K562 (cell line): ENCODE measurements around the gene PLK5. TPM values are rescaled to one million over a fixed set of nuclear protein-coding genes. Genes with fewer than 3 reads are reported as not detected.
A peak's percentile ranks its signal among the peaks of the same experiment; 100 is the strongest.

Experiments used
- ATAC-seq: fragments of 200-7000 bp; cut with Tn5 transposase; 3 replicates; pipeline ENCODE4 v1.9.1; 2020; ENCODE audit warnings: moderate library complexity
- BruUV-seq: library from RNA; stranded (reverse); fragments of 400-500 nt; replicated peaks from 2 replicates; lab custom pipeline; 2021; lab: Mats Ljungman, UMichigan
- CTCF ChIA-PET: fragments of 300-600 bp; formaldehyde crosslinking; extraction: SDS; loops from one replicate; lab custom pipeline; 2021; ENCODE audit warnings: low intra/inter-chr PET ratio; lab: Yijun Ruan, JAX
- POLR2A ChIA-PET: fragments of 300-600, 350-650 bp; sonication (Branson Sonifier 250); formaldehyde crosslinking; extraction: SDS; loops from one replicate; lab custom pipeline; 2021; ENCODE audit warnings: antibody characterized with exemption, inconsistent platforms; lab: Yijun Ruan, JAX
- DNase-seq, 4 experiments: peaks; one replicate each; pipeline versions ENCODE4 v3.0.0 to v3.0.0-alpha.2; 2011 to 2018; ENCODE audit warnings: low spot score in 3 of 4, mixed read lengths in 3 of 4; ENCODE audit errors: extremely low read depth in 1 of 4
- FAIRE-seq: peaks from 2 replicates; lab custom pipeline; 2011; peaks lifted over from hg19 to GRCh38; lab: Jason Lieb, UNC
- H2AFZ ChIP-seq: 2 replicates; pipeline ENCODE4 v1.6.0; 2011; ENCODE audit warnings: low read depth, low read length, control low read depth, inconsistent platforms
- H3K27ac ChIP-seq: fragments of 200-600 bp; 3 replicates; pipeline ENCODE4 v1.8.0; 2011; ENCODE audit warnings: low read depth, mild to moderate bottlenecking, control low read depth, inconsistent platforms, low read length, moderate library complexity, mixed read lengths; ENCODE audit errors: extremely low read depth
- H3K27me3 ChIP-seq, 2 experiments: fragments of 300-600 bp in 1 of 2; 2 replicates in 1 of 2; 3 replicates in 1 of 2; pipeline versions ENCODE4 v1.6.0 to v1.8.0; 2011; ENCODE audit warnings: inconsistent platforms in 2 of 2, low read length in 2 of 2, mild to moderate bottlenecking in 1 of 2, mixed read lengths in 1 of 2, moderate library complexity in 1 of 2; ENCODE audit not compliant: control insufficient read depth in 2 of 2, insufficient read depth in 2 of 2
- H3K36me3 ChIP-seq: fragments of 300-600 bp; 3 replicates; pipeline ENCODE4 v1.8.0; 2011; ENCODE audit warnings: mild to moderate bottlenecking, low read length, inconsistent platforms; ENCODE audit not compliant: control insufficient read depth, insufficient read depth
- H3K4me1 ChIP-seq, 2 experiments: fragments of 200-600 bp in 1 of 2; replicated peaks in 1 of 2; 2 replicates in 1 of 2; 3 replicates in 1 of 2; pipeline versions ENCODE4 v1.5.1 to v1.8.0; 2011; ENCODE audit warnings: inconsistent platforms in 2 of 2, low read length in 2 of 2, mild to moderate bottlenecking in 1 of 2, mixed read lengths in 1 of 2, moderate library complexity in 1 of 2; ENCODE audit not compliant: control insufficient read depth in 2 of 2, insufficient read depth in 2 of 2
- H3K4me2 ChIP-seq: 2 replicates; pipeline ENCODE4 v1.6.1; 2011; ENCODE audit warnings: low read length, control low read depth, inconsistent platforms, mixed read lengths; ENCODE audit not compliant: insufficient read depth
- H3K4me3 ChIP-seq: fragments of 200-600 bp; sonication (generic), shearing (Covaris generic); 2 replicates; pipeline ENCODE4 v1.5.1; 2016; ENCODE audit warnings: control low read depth, inconsistent platforms
- H3K79me2 ChIP-seq: fragments of 200-600 bp; 3 replicates; pipeline ENCODE4 v1.8.0; 2011; ENCODE audit warnings: low read length, inconsistent platforms; ENCODE audit not compliant: control insufficient read depth, insufficient read depth
- H3K9ac ChIP-seq, 2 experiments: 2 replicates each; pipeline versions ENCODE4 v1.6.0 to v1.6.1; 2011; ENCODE audit warnings: low read depth in 2 of 2, low read length in 2 of 2, control low read depth in 1 of 2, inconsistent platforms in 1 of 2, mild to moderate bottlenecking in 1 of 2, mixed read lengths in 1 of 2; ENCODE audit not compliant: insufficient read depth in 1 of 2
- H3K9me1 ChIP-seq: one replicate; pipeline ENCODE4 v1.6.0; 2011; ENCODE audit warnings: inconsistent platforms, mild to moderate bottlenecking, low read length, moderate library complexity; ENCODE audit not compliant: control insufficient read depth, insufficient read depth
- H3K9me3 ChIP-seq: replicated peaks from 2 replicates; pipeline ENCODE4 v1.5.1; 2011; ENCODE audit warnings: low read depth, low read length, inconsistent platforms; ENCODE audit not compliant: control insufficient read depth, insufficient read depth
- H4K20me1 ChIP-seq: replicated peaks from 2 replicates; pipeline ENCODE4 v1.6.1; 2011; ENCODE audit warnings: low read length, inconsistent platforms, mixed read lengths; ENCODE audit not compliant: control insufficient read depth, insufficient read depth
- ATF6 ChIP-seq: sonication (generic); formaldehyde crosslinking; IDR thresholded peaks from 2 replicates; pipeline ENCODE4 v1.4.0; 2020; ENCODE audit warnings: mild to moderate bottlenecking, missing genetic modification reagents
- DDX20 ChIP-seq: fragments of 450-650 bp; IDR thresholded peaks from 2 replicates; pipeline ENCODE4 v1.6.1; 2016; ENCODE audit warnings: missing genetic modification characterization, low read depth, mild to moderate bottlenecking, missing compliant biosample characterization, moderate library complexity
- ELK3 ChIP-seq: fragments of 450-650 bp; formaldehyde crosslinking; IDR thresholded peaks from 2 replicates; pipeline ENCODE4 v1.4.0; 2020; ENCODE audit warnings: mild to moderate bottlenecking
- KLF10 ChIP-seq: fragments of 250-450 bp; sonication (Bioruptor Pico); IDR thresholded peaks from 2 replicates; pipeline ENCODE4 v1.6.1; 2021; ENCODE audit warnings: matching md5 sums
- NFE2L1 ChIP-seq: fragments of 450-650 bp; IDR thresholded peaks from 2 replicates; pipeline ENCODE4 v1.6.1; 2016; ENCODE audit warnings: missing genetic modification characterization, low read depth, mild to moderate bottlenecking, missing compliant biosample characterization, moderate library complexity, borderline replicate concordance
- RBM15 ChIP-seq: fragments of 200-400 bp; formaldehyde crosslinking; IDR thresholded peaks from 2 replicates; pipeline ENCODE4 v1.6.1; 2018; ENCODE audit warnings: mild to moderate bottlenecking, low read length, moderate library complexity; ENCODE audit not compliant: insufficient read depth
- RUNX1 ChIP-seq: sonication (generic); IDR thresholded peaks from 2 replicates; pipeline ENCODE4 v1.6.1; 2016; ENCODE audit warnings: antibody characterized with exemption, low read depth
- SMAD2 ChIP-seq: fragments of 150-350 bp; IDR thresholded peaks from 2 replicates; pipeline ENCODE4 v1.6.1; 2014; ENCODE audit warnings: low read depth, mild to moderate bottlenecking, low read length
- ZFP30 ChIP-seq: fragments of 250-450 bp; sonication (Bioruptor Pico); IDR thresholded peaks from 2 replicates; pipeline ENCODE4 v1.8.0; 2022; ENCODE audit warnings: moderate library complexity, mild to moderate bottlenecking, inconsistent platforms, borderline replicate concordance
- ZNF134 ChIP-seq: fragments of 250-450 bp; sonication (Bioruptor Pico); conservative IDR thresholded peaks from 2 replicates; pipeline ENCODE4 v1.4.0; 2020
- ZNF507 ChIP-seq: conservative IDR thresholded peaks from 2 replicates; pipeline ENCODE4 v1.6.1; 2017; ENCODE audit warnings: missing genetic modification characterization, missing compliant biosample characterization
- WGBS: fragments of 100-300 bp; shearing (Covaris generic); methylation state at CpG from one replicate; pipeline ENCODE4 v1.1.6; 2016; ENCODE audit warnings: low coverage, mixed read lengths; ENCODE audit not compliant: insufficient coverage; ENCODE audit errors: missing lambda C conversion rate; 5-methylcytosine and 5-hydroxymethylcytosine counted together
- in situ Hi-C: fragments of 300-500 bp; cut with MboI; formaldehyde crosslinking; loops from 4 replicates; pipeline ENCODE4 v1.15.0; 2018; ENCODE audit warnings: inconsistent platforms, mixed read lengths
- intact Hi-C: fragments of 100-400 bp; cut with micrococcal nuclease; formaldehyde crosslinking; loops from 2 replicates; pipeline ENCODE4 v1.14.2; 2022
- polyA plus RNA-seq, 8 experiments: library from polyadenylated mRNA; depleted of rRNA in 4 of 8; stranded (reverse) in 5 of 8; unstranded in 3 of 8; fragments of >200 nt; fragmentation: Nextera tagmentation in 2 of 8; fragmentation: Illumina TruSeq in 1 of 8; extraction: Ambion mirVana in 2 of 8; extraction: Trizol in 1 of 8; gene quantifications; 2 replicates each; pipeline versions ENCODE4 v1.2.1 to v1.2.3, GENCODE V29; 2011 to 2014; ENCODE audit warnings: inconsistent platforms in 1 of 8, missing spikeins in 1 of 8
- total RNA-seq, 7 experiments: library from RNA; depleted of rRNA in 6 of 7; stranded (reverse); fragments of >200 nt in 6 of 7; fragmentation: Illumina TruSeq in 2 of 7; extraction: Trizol in 2 of 7; gene quantifications; 2 replicates each; pipeline versions ENCODE4 v1.2.1 to v1.2.3, GENCODE V29; 2011 to 2021; ENCODE audit warnings: low replicate concordance in 1 of 7

PLK5 gene
- total and polyA plus RNA-seq, 9 of the 15 experiments (the other 6 are each of a cell fraction or from before 2014, with no cell fraction given): 0.04 to 0.23 (median 0.11) TPM; not detected in 5

DNA sequence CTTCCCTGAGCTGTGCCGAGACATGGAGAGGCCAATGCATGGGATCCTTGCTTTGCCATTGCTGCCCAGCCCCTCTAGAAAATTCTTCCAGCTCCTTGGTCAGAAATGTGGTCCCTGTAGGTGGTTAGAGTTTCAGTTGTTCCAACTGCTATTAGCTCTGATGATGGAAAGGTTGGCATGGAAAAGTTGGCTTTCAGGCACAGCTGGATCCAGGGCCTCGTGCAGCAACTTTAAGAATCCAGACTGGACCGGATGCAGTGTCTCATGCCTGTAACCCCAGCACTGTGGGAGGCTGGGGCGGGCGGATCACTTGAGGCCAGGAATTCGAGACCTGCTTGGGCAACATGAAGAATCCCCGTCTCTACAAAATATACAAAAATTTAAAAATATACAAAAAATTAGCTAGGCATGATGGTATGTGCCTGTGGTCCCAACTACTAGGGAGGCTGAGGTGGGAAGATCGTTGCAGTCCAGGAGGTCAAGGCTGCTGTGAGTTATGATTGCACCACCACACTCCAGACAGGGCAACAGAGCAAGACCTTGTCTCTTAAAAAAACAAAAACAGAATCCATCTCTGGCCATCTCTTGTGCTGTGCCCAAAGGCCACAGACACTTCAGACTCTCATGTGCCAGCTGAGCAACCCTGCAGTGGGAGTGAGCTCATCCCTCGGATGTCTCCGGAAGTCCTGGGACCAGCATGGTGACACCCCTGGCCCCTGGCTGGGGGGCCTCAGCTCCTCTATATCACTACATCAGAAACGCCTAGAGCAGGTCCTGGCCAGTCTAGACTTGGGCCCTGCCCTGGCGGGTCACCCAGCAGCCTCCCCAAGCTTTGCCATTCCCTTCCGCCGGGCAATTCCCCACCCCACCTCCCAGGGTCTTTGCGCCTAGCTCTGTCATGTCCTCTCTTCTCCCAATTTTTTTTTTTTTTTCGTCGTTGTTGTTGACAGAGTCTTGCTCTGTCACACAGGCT is 27.5 kb downstream of the PLK5 start:
- Histone ChIP-seq H3K27ac (no peak overlapping the region), H3K27me3 (no peaks in the 10 kb centered on the region; a peak in 1 of 5 replicates), H3K4me3 (no peak overlapping the region), H3K9ac (peak overlapping the region in 1 of 2 experiments; percentile 68; a peak in 2 of 4 replicates), H3K4me2 (no peak overlapping the region), H3K9me3 (no peaks in the 10 kb centered on the region), H3K4me1 (peaks cover 3 to 29% of the 10 kb centered on the region in 2 experiments; a peak in 3 of 5 replicates), H3K79me2 (no peaks in the 10 kb centered on the region), H2AFZ (no peak overlapping the region), H3K36me3 (peaks cover 1% of the 10 kb centered on the region; the same call in 1 of the 3 replicates), H3K9me1 (no peaks in the 10 kb centered on the region), H4K20me1 (no peaks in the 10 kb centered on the region)
- BruUV-seq: no TSS peak
- ChIA-PET CTCF (no interaction called here), POLR2A (interaction anchor here (0.6 kb wide), 1 partner anchor 11 kb away, joined by 3 read pairs; no protein-coding TSS in a partner anchor)
- no peak for DNase-seq
- no peak for ATAC-seq
- in situ Hi-C loops: no loop called here
- intact Hi-C loops: no loop called here
- WGBS: 32% methylated on average over 11 of the region's 17 CpGs
- TF ChIP-seq ATF6 (CRISPR knock-in tag) (no peak), ZFP30 (CRISPR knock-in tag) (no peak), ZNF134 (no peak), SMAD2 (no peak), NFE2L1 (tag) (no peak), RBM15 (no peak), DDX20 (tag) (no peak), RUNX1 (no peak), ELK3 (CRISPR knock-in tag) (no peak), KLF10 (CRISPR knock-in tag) (no peak), ZNF507 (tag) (no peak)
- FAIRE-seq: peak; percentile 48
